ENCODE measurements around the gene ABCB9.
"Not testable (repeated sequence)": the region's sequence is repeated elsewhere in the genome, so short reads cannot be mapped to it uniquely, and the experiment has no call there.

Gene ABCB9

GRCh38 chr12:122941351-122941750 lies 24.9 kb downstream of the ABCB9 start:
- DNase-seq (ENCODE audit: low read depth in 1 of 2, low spot score in 1 of 2): not testable (repeated sequence)

DNA sequence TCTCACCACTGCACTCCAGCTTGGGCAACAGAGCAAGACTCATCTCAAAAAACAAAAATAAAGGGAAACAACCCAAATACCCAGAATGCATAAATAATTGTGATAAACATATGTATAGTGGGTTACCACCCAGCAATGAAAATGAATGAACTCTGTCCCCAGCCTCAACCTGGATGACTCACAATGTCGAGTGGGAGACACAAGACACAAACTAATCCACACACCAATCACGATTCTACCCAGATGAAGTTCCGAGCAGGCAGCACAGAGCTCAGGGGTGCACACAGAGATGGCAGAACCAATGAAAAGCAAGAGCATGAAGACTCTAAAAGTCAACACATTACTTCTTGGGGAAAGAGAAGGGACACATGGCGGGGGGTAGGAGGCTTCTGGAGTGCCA lies 27.1 kb downstream of the ABCB9 start:
- no peak for DNase-seq (ENCODE audit: low read depth in 1 of 2, low spot score in 1 of 2)

- no peak for DNase-seq (ENCODE audit: low read depth in 1 of 2, low spot score in 1 of 2)
Measured at GRCh38 chr12:122937622-122938091, 28.6 kb downstream of the ABCB9 start.

GRCh38 chr12:122935318-122935717 lies 30.9 kb downstream of the ABCB9 start:
- DNase-seq (ENCODE audit: low read depth in 1 of 2, low spot score in 1 of 2): no peak

DNA sequence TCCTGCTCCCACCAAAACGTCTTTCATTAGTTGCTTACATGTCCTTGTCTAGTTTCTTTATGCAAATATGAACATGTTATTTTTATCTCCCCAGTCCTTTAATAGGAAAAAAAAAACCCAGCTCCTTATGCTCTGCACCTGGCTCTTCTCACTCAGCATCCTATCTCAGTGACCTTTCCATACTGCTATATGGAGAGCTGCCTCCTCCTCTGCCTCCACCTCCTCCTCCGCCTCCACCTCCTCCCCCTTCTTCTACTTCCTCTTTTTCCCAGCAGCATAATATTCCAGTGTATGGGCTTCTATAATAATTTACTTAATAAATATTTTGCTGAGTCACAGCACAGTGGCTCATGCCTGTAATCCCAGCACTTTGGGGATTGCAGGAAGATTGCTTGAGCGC lies 31.5 kb downstream of the ABCB9 start:
- no peak for DNase-seq (ENCODE audit: low read depth in 1 of 2, low spot score in 1 of 2)

GRCh38 chr12:122932207-122932606 lies 34.1 kb downstream of the ABCB9 start:
- DNase-seq (ENCODE audit: low read depth in 1 of 2, low spot score in 1 of 2): no peak

DNA sequence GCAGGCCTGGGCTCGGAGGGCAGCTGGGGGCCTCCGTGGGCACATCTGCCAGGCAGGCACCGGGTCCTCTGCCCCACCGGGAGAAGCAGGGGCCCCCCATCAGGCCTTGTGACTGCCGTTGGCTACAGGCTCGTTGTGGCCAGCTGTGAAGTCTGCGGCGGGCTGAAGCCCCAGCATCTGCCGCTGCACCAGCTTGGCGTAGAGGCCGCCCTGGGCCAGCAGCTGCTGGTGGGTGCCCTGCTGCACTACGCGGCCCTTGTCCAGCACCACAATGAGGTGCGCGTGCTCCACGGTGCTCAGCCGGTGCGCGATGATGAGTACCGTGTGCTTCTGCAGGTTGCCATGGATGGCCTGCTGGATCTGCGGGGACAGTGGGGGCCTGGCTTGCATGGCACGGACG lies 36.5 kb downstream of the ABCB9 start:
- no peak for DNase-seq (ENCODE audit: low read depth in 1 of 2, low spot score in 1 of 2)

- DNase-seq (ENCODE audit: low read depth in 1 of 2, low spot score in 1 of 2): no peak
Measured at GRCh38 chr12:122929148-122929538, 37.1 kb downstream of the ABCB9 start.

DNA sequence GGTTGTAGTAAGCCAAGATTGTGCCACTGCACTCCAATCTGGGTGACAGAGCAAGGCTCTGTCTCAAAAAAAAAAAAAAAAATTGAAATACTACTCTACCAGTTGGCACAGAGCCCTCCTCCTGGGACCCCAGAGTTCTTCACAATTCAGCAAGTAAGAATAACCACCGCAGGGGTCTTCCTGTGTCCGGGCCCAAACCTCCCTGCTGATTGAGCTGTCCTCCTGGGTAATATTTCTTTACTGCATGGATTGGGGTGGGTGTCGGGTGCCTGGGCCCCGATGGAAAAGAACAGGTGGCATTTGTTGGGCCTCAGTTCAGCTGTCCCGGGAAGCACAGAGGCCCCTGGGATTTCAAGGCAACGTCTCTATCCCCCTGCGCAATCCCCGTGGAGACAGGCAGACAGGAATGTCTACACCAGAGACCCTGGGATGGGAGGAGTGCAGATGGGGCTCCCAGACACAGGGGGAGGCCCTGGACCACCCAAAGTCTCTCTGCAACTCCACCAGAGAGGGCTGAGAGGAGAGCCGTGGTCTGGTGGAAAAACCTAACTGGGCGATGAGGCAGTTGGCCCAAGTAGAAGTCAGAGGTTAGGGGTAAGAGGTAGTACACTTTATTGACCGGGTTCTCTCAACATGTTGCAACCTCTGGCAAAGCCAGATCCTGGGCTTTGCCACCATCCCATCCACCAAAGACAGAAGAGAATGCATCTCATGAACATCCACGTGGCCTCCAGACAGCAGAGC lies 37.7 kb downstream of the ABCB9 start:
- DNase-seq (ENCODE audit: low read depth in 1 of 2, low spot score in 1 of 2): no peak

- no peak for DNase-seq (ENCODE audit: low read depth in 1 of 2, low spot score in 1 of 2)
Measured at GRCh38 chr12:122927756-122928403, 38.4 kb downstream of the ABCB9 start.

GRCh38 chr12:122921917-122922316 lies 44.3 kb downstream of the ABCB9 start:
- no peak for DNase-seq (ENCODE audit: low read depth in 1 of 2, low spot score in 1 of 2)

- no peak for DNase-seq (ENCODE audit: low read depth in 1 of 2, low spot score in 1 of 2)
Measured at GRCh38 chr12:122920687-122921086, 45.6 kb downstream of the ABCB9 start.

DNA sequence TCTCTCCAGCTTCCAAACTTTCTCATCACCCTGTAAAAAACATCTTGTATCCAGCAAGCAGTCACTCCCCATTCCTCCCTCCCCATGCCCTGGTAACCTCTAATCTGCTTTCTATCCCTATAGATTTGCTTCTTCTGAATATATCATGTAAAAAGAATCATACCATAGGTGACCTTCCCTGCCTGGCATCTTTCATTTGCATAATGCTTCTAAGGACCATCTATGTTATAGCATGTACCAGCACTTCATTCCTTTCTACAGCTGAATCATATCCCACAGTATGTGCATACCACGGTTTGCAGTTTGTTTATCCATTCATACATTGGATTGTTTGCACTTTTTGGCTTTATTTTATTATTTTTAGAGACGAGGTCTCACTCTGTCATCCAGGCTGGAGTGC lies 47.4 kb downstream of the ABCB9 start:
- DNase-seq (ENCODE audit: low read depth in 1 of 2, low spot score in 1 of 2): no peak

GRCh38 chr12:122917507-122918121 lies 48.6 kb downstream of the ABCB9 start:
- DNase-seq (ENCODE audit: low read depth in 1 of 2, low spot score in 1 of 2): no peak

GRCh38 chr12:122909442-122910288 lies 56.6 kb downstream of the ABCB9 start:
- no peak for DNase-seq (ENCODE audit: low read depth in 1 of 2, low spot score in 1 of 2)

DNA sequence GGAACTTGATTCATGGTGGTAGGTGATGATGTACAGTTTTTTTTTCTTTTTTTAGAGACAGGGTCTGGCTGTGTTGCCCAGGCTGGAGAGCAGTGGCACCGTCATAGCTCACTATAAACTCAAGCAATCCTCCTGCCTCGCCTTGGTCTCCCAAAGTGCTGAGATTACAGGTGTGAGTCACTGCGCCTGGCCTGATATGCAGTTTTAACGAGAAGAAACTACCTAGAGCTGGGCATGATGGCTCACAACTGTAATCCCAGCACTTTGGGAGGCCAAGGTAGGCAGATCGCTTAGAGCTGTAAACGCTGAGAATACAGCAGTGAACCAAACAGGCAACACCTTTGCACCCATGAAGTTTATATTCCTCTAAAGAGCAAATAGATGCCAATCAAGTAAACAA lies 57.3 kb downstream of the ABCB9 start:
- DNase-seq (ENCODE audit: low read depth in 1 of 2, low spot score in 1 of 2): no peak

- DNase-seq (ENCODE audit: low read depth in 1 of 2, low spot score in 1 of 2): not testable (repeated sequence)
Measured at GRCh38 chr12:122905258-122905657, 61.0 kb downstream of the ABCB9 start.

DNA sequence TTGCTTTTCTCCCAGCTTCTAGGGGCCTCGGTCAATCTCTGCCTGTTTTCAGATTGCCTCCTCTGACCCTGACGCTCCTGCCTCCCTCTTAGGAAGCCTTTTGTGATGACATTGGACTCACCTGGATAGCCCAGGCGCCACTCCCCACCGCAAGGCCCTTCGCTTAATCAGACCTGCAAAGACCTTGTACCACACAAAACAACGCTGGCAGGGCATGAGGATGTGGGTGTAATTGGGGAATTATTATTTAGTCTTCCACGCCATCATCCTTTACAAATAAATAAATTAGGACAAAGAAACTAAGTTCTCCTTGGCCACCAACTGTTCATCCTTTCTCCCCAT lies 62.6 kb downstream of the ABCB9 start:
- DNase-seq (ENCODE audit: low read depth in 1 of 2, low spot score in 1 of 2): no peak

DNA sequence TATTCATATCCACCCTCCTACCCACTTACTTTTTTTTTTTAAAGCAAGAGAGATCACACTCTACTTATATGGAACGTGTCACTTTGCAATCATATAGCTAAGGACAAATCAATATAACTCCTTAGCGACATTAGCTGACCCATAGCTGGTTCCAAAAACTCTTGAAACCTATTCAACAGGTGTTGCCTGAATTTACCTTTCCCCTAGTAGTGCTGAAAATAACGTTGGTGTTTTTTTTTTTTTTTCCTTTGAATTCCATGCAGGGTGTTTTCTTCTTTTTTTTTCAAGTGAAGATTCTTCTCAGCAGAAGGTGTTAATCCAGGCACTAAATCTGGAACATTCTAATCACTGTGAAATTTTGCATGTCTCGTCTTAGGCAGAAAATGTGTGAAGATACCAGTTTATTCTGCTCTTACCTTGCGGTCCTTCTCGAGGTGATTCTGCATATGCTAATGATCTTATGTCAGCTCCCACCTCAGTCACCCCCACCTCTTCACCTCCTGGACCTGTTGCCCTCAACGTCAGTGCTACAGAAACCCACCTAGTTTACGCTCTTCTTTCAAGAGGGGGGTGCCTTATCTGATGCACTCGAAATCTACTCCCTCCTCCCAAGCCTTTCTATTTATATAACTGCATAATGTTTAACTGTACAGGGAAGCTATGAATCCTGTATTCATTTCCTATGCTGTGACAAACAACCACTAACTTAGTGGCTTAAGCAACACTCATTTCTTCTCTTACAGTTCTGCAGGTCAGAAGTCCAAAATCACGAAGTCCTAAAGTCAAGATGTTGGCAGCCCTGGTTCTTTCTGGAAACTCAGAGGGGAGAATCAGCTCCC lies 63.2 kb downstream of the ABCB9 start:
- DNase-seq (ENCODE audit: low read depth in 1 of 2, low spot score in 1 of 2): no peak

DNA sequence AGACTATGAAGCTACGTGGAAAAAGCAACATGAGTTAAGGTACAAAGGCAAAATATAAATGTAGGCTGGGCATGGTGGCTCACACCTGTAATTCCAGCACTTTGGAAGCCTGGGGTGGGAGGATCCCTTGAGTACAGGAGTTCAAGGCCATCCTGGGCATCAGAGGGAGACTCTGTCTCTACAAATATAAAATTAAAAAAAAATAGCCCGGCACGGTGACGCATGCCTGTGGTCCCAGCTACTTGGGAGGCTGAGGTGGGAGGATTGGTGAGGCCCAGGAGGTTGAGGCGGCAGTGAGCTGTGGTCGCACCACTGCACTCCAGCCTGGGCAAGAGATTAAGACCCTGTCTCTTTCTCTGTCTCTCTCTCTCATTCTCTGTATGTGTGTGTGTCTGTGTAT lies 66.4 kb downstream of the ABCB9 start:
- DNase-seq (ENCODE audit: low read depth in 1 of 2, low spot score in 1 of 2): no peak

- DNase-seq (ENCODE audit: low read depth in 1 of 2, low spot score in 1 of 2): no peak
Measured at GRCh38 chr12:122896662-122897061, 69.6 kb downstream of the ABCB9 start.

Data from activated T-helper 1 cell treated with anti-CD3 and anti-CD28 coated beads, Interleukin-2, amount 50 U/mL, for 16 hours (primary cell).